ENCODE measurements around the gene OGFOD1.

GRCh38 chr16:56462064-56462796, 10.9 kb downstream of the OGFOD1 start:
- TF ChIP-seq CTCF (IDR thresholded peaks at IDR 0.05) (no peak), POLR2A (IDR thresholded peaks at IDR 0.05) (no peak)
